ENCODE results near the gene TTLL3. TPM values are rescaled to one million over a fixed set of nuclear protein-coding genes. Genes with fewer than 3 reads are reported as not detected.

The TTLL3 gene
- total RNA-seq, 1 donor from 2014 or later, result 18.8 TPM

- DNase-seq (ENCODE audit: low read depth), result no peak
- no peak for TF ChIP-seq CTCF (IDR thresholded peaks at IDR 0.05; ENCODE audit: insufficient read depth, low read length, poor library complexity, severe bottlenecking)
- peak overlapping the region; percentile 53 for H3K4me3 ChIP-seq (ENCODE audit: low read depth, low read length)
- H3K36me3 ChIP-seq (ENCODE audit: control insufficient read depth, insufficient read depth, low read length), result peaks cover 1% of the 10 kb centered on the region
- H3K27me3 ChIP-seq (ENCODE audit: control insufficient read depth, insufficient read depth, low read length), result no peaks in the 10 kb centered on the region
Measured at GRCh38 chr3:9810433-9810770, 340 bp downstream of the TTLL3 start.

GRCh38 chr3:9810846-9811245 is 784 bp downstream of the TTLL3 start:
- H3K4me3 ChIP-seq (ENCODE audit: low read depth, low read length), result no peak overlapping the region
- no peaks in the 10 kb centered on the region for H3K27me3 ChIP-seq (ENCODE audit: control insufficient read depth, insufficient read depth, low read length)
- H3K36me3 ChIP-seq (ENCODE audit: control insufficient read depth, insufficient read depth, low read length), result peaks cover 1% of the 10 kb centered on the region
- no peak for DNase-seq (ENCODE audit: low read depth)
- TF ChIP-seq CTCF (IDR thresholded peaks at IDR 0.05; ENCODE audit: insufficient read depth, low read length, poor library complexity, severe bottlenecking), result no peak

- Histone ChIP-seq H3K27me3 (ENCODE audit: control insufficient read depth, insufficient read depth, low read length) (no peaks in the 10 kb centered on the region), H3K4me3 (ENCODE audit: low read depth, low read length) (no peak overlapping the region), H3K36me3 (ENCODE audit: control insufficient read depth, insufficient read depth, low read length) (no peaks in the 10 kb centered on the region)
- TF ChIP-seq CTCF (IDR thresholded peaks at IDR 0.05; ENCODE audit: insufficient read depth, low read length, poor library complexity, severe bottlenecking), result no peak
- DNase-seq (ENCODE audit: low read depth), result no peak
Measured at GRCh38 chr3:9812870-9813483, 2.9 kb downstream of the TTLL3 start.

- H3K4me3 ChIP-seq (ENCODE audit: low read depth, low read length), result no peak overlapping the region
- no peak for DNase-seq (ENCODE audit: low read depth)
- no peaks in the 10 kb centered on the region for H3K36me3 ChIP-seq (ENCODE audit: control insufficient read depth, insufficient read depth, low read length)
- no peaks in the 10 kb centered on the region for H3K27me3 ChIP-seq (ENCODE audit: control insufficient read depth, insufficient read depth, low read length)
- TF ChIP-seq CTCF (IDR thresholded peaks at IDR 0.05; ENCODE audit: insufficient read depth, low read length, poor library complexity, severe bottlenecking), result no peak
Measured at GRCh38 chr3:9815986-9816385, 5.9 kb downstream of the TTLL3 start.

- TF ChIP-seq CTCF (IDR thresholded peaks at IDR 0.05; ENCODE audit: insufficient read depth, low read length, poor library complexity, severe bottlenecking), result no peak
- no peaks in the 10 kb centered on the region for H3K36me3 ChIP-seq (ENCODE audit: control insufficient read depth, insufficient read depth, low read length)
- DNase-seq (ENCODE audit: low read depth), result no peak
- no peak overlapping the region for H3K4me3 ChIP-seq (ENCODE audit: low read depth, low read length)
- H3K27me3 ChIP-seq (ENCODE audit: control insufficient read depth, insufficient read depth, low read length), result no peaks in the 10 kb centered on the region
Measured at GRCh38 chr3:9817436-9817835, 7.4 kb downstream of the TTLL3 start.

GRCh38 chr3:9818666-9819335 is 8.7 kb downstream of the TTLL3 start:
- no peaks in the 10 kb centered on the region for H3K36me3 ChIP-seq (ENCODE audit: control insufficient read depth, insufficient read depth, low read length)
- no peaks in the 10 kb centered on the region for H3K27me3 ChIP-seq (ENCODE audit: control insufficient read depth, insufficient read depth, low read length)
- H3K4me3 ChIP-seq (ENCODE audit: low read depth, low read length), result no peak overlapping the region
- no peak for TF ChIP-seq CTCF (IDR thresholded peaks at IDR 0.05; ENCODE audit: insufficient read depth, low read length, poor library complexity, severe bottlenecking)
- DNase-seq (ENCODE audit: low read depth), result no peak

Measured in kidney epithelial cell (primary cell).